ENCODE data around the gene MMP15.
A peak's percentile ranks its signal among the peaks of the same experiment; 100 is the strongest.
"Not testable (repeated sequence)": the region's sequence is repeated elsewhere in the genome, so short reads cannot be mapped to it uniquely, and the experiment has no call there.

Gene MMP15

GRCh38 chr16:57997176-57997527 lies 28.4 kb upstream of the MMP15 start:
- no peak for DNase-seq

- no peak for DNase-seq
These were observed 27.9 kb upstream of the MMP15 start for GRCh38 chr16:57997528-57998265.

- DNase-seq = peak; percentile 76
These were observed 27.1 kb upstream of the MMP15 start for GRCh38 chr16:57998486-57998885.

- DNase-seq = no peak
These were observed 26.6 kb upstream of the MMP15 start for GRCh38 chr16:57998992-57999365.

GRCh38 chr16:57999366-57999970 lies 26.1 kb upstream of the MMP15 start:
- DNase-seq = peak; percentile 51

GRCh38 chr16:57999971-58000705 lies 25.4 kb upstream of the MMP15 start, which contains the start of gene ZNF319:
TSS of gene ZNF319 (minus strand) at chr16:58000672. CDS start at chr16:57998265, 2,407 bp downstream.
- no peak for DNase-seq

GRCh38 chr16:58000706-58001676 lies 24.6 kb upstream of the MMP15 start, which contains the start of gene USB1:
TSS of gene USB1 (plus strand) at chr16:58001407. CDS start at chr16:58001484, 77 bp downstream.
- DNase-seq = peak; percentile 87

GRCh38 chr16:58001781-58002415 lies 23.7 kb upstream of the MMP15 start:
- no peak for DNase-seq

GRCh38 chr16:58002416-58002800 lies 23.1 kb upstream of the MMP15 start:
- DNase-seq = no peak

- no peak for DNase-seq
These were observed 22.6 kb upstream of the MMP15 start for GRCh38 chr16:58002936-58003335.

- not testable (repeated sequence) for DNase-seq
These were observed 20.8 kb upstream of the MMP15 start for GRCh38 chr16:58004736-58005135.

- DNase-seq = no peak
These were observed 15.6 kb upstream of the MMP15 start for GRCh38 chr16:58009856-58010416.

GRCh38 chr16:58010886-58011285 lies 14.7 kb upstream of the MMP15 start:
- no peak for DNase-seq

- DNase-seq = no peak
These were observed 13.9 kb upstream of the MMP15 start for GRCh38 chr16:58011652-58012051.

GRCh38 chr16:58012481-58012880 lies 13.1 kb upstream of the MMP15 start:
- DNase-seq = no peak

- DNase-seq = no peak
These were observed 12.2 kb upstream of the MMP15 start for GRCh38 chr16:58013201-58013956.

- DNase-seq = no peak
These were observed 8.6 kb upstream of the MMP15 start for GRCh38 chr16:58016840-58017446.

GRCh38 chr16:58018803-58019202 lies 6.8 kb upstream of the MMP15 start:
- no peak for DNase-seq

GRCh38 chr16:58019866-58020538 lies 5.6 kb upstream of the MMP15 start:
- no peak for DNase-seq
